SK-N-SH (cell line): ENCODE measurements around the gene CDH23. TPM values are rescaled to one million over a fixed set of nuclear protein-coding genes. Genes with fewer than 3 reads are reported as not detected.

Experiments
- CTCF ChIA-PET: fragments of 300-600, 350-600 bp; formaldehyde crosslinking; extraction: SDS; loops from one replicate; lab custom pipeline; 2021; lab: Yijun Ruan, JAX
- POLR2A ChIA-PET: fragments of 350-600 bp; sonication (Branson Sonifier 250); formaldehyde crosslinking; extraction: SDS; loops from one replicate; lab custom pipeline; 2020; ENCODE audit warnings: antibody characterized with exemption, inconsistent platforms; lab: Yijun Ruan, JAX
- DNase-seq: peaks from one replicate; pipeline ENCODE4 v3.0.0; 2012
- H2AFZ ChIP-seq: fragments of 200-600 bp; sonication (generic); 2 replicates; pipeline ENCODE4 v1.8.1; 2016; ENCODE audit warnings: antibody characterized with exemption, mild to moderate bottlenecking, low read depth
- H3F3A ChIP-seq: fragments of 200-600 bp; sonication (generic); replicated peaks from 2 replicates; pipeline ENCODE3; 2016; ENCODE audit warnings: antibody characterized with exemption, mild to moderate bottlenecking; ENCODE audit not compliant: insufficient read depth
- H3K27ac ChIP-seq, 2 experiments: fragments of 200-500 bp in 1 of 2; fragments of 200-600 bp in 1 of 2; sonication (Bioruptor generic) in 1 of 2; sonication (generic), shearing (Covaris generic) in 1 of 2; 2 replicates each; pipeline versions ENCODE4 v1.5.1 to v1.6.1; 2014 to 2016; ENCODE audit warnings: low read depth in 2 of 2, inconsistent platforms in 1 of 2, low read length in 1 of 2, mild to moderate bottlenecking in 1 of 2, mixed read lengths in 1 of 2
- H3K27me3 ChIP-seq: fragments of 200-600 bp; sonication (generic), shearing (Covaris generic); 2 replicates; pipeline ENCODE4 v1.6.1; 2016; ENCODE audit warnings: mixed run types; ENCODE audit not compliant: insufficient read depth
- H3K36me3 ChIP-seq, 2 experiments: fragments of 200-500 bp in 1 of 2; fragments of 200-600 bp in 1 of 2; sonication (Bioruptor generic) in 1 of 2; sonication (generic) in 1 of 2; replicated peaks in 1 of 2; 2 replicates each; pipeline versions ENCODE3 to v1.5.1; 2014 to 2016; ENCODE audit warnings: low read length in 1 of 2, mild to moderate bottlenecking in 1 of 2; ENCODE audit not compliant: insufficient read depth in 2 of 2, control insufficient read depth in 1 of 2
- H3K4me1 ChIP-seq, 2 experiments: fragments of 200-500 bp in 1 of 2; fragments of 200-600 bp in 1 of 2; sonication (Bioruptor generic) in 1 of 2; sonication (generic), shearing (Covaris generic) in 1 of 2; 2 replicates each; pipeline versions ENCODE4 v1.5.1 to v1.6.1; 2014 to 2016; ENCODE audit warnings: low read depth in 1 of 2, low read length in 1 of 2, mixed run types in 1 of 2; ENCODE audit not compliant: insufficient read depth in 2 of 2, control insufficient read depth in 1 of 2
- H3K4me2 ChIP-seq: fragments of 200-600 bp; sonication (generic), shearing (Covaris generic); 2 replicates; pipeline ENCODE4 v1.6.1; 2017; ENCODE audit warnings: mixed run types
- H3K4me3 ChIP-seq, 2 experiments: fragments of 200-500 bp in 1 of 2; fragments of 200-600 bp in 1 of 2; sonication (Bioruptor generic) in 1 of 2; sonication (generic), shearing (Covaris generic) in 1 of 2; 2 replicates each; pipeline versions ENCODE4 v1.5.1 to v1.8.1; 2014 to 2016; ENCODE audit warnings: low read depth in 2 of 2, inconsistent platforms in 1 of 2, low read length in 1 of 2, mild to moderate bottlenecking in 1 of 2, mixed read lengths in 1 of 2, moderate library complexity in 1 of 2
- H3K79me2 ChIP-seq: fragments of 200-600 bp; sonication (generic); 2 replicates; pipeline ENCODE4 v1.8.1; 2017; ENCODE audit warnings: mild to moderate bottlenecking; ENCODE audit not compliant: insufficient read depth
- H3K9ac ChIP-seq: fragments of 200-600 bp; sonication (generic); 2 replicates; pipeline ENCODE4 v1.6.1; 2017; ENCODE audit warnings: mixed run types
- H3K9me2 ChIP-seq: fragments of 200-600 bp; sonication (generic); 2 replicates; pipeline ENCODE4 v1.6.1; 2017; ENCODE audit warnings: mixed run types
- H3K9me3 ChIP-seq: fragments of 200-600 bp; sonication (generic); 2 replicates; pipeline ENCODE4 v1.6.1; 2017; ENCODE audit warnings: mixed run types, mild to moderate bottlenecking, moderate library complexity
- H4K20me1 ChIP-seq: fragments of 200-600 bp; sonication (generic); 2 replicates; pipeline ENCODE4 v1.6.1; 2017; ENCODE audit warnings: mild to moderate bottlenecking, mixed run types; ENCODE audit not compliant: insufficient read depth
- CHD2 ChIP-seq: fragments of 150-350 bp; IDR thresholded peaks from 2 replicates; pipeline ENCODE4 v1.6.1; 2018; ENCODE audit warnings: low read length; ENCODE audit not compliant: partially characterized antibody
- ELF1 ChIP-seq: IDR thresholded peaks from 2 replicates; pipeline ENCODE4 v1.4.0; 2012
- FOXJ3 ChIP-seq: sonication (generic); formaldehyde crosslinking; IDR thresholded peaks from 2 replicates; pipeline ENCODE4 v1.5.1; 2020; ENCODE audit warnings: mild to moderate bottlenecking, missing genetic modification reagents
- GABPA ChIP-seq: IDR thresholded peaks from 2 replicates; pipeline ENCODE4 v1.4.0; 2012; ENCODE audit warnings: low read depth, mild to moderate bottlenecking
- MEF2A ChIP-seq: IDR thresholded peaks from 2 replicates; pipeline ENCODE4 v1.4.0; 2012; ENCODE audit warnings: low read depth, borderline replicate concordance
- MXI1 ChIP-seq: IDR thresholded peaks from 2 replicates; pipeline ENCODE4 v1.6.1; 2012; ENCODE audit warnings: mild to moderate bottlenecking, low read depth, low read length, improper control_type of control experiment
- NRF1 ChIP-seq: IDR thresholded peaks from 2 replicates; pipeline ENCODE4 v1.6.1; 2012; ENCODE audit warnings: low read depth, mild to moderate bottlenecking, low read length
- RAD21 ChIP-seq: IDR thresholded peaks from 2 replicates; pipeline ENCODE4 v1.6.1; 2012; ENCODE audit warnings: mild to moderate bottlenecking, low read length
- RCOR1 ChIP-seq: fragments of 150-350 bp; IDR thresholded peaks from 2 replicates; pipeline ENCODE4 v1.6.1; 2017; ENCODE audit warnings: antibody characterized with exemption, low read length
- RFX5 ChIP-seq: IDR thresholded peaks from 2 replicates; pipeline ENCODE4 v1.6.1; 2012; ENCODE audit warnings: mild to moderate bottlenecking, improper control_type of control experiment, low read length
- RXRA ChIP-seq: IDR thresholded peaks from 2 replicates; pipeline ENCODE4 v1.4.0; 2012; ENCODE audit warnings: low read depth, mild to moderate bottlenecking, borderline replicate concordance
- SIN3A ChIP-seq: IDR thresholded peaks from 2 replicates; pipeline ENCODE4 v1.6.1; 2012; ENCODE audit warnings: low read depth, mild to moderate bottlenecking, low read length, moderate library complexity, borderline replicate concordance
- TCF12 ChIP-seq: IDR thresholded peaks from 2 replicates; pipeline ENCODE4 v1.4.0; 2012
- ZBTB33 ChIP-seq: IDR thresholded peaks from 2 replicates; pipeline ENCODE4 v1.4.0; 2012; ENCODE audit warnings: low read depth, borderline replicate concordance
- WGBS: methylation state at CpG from one replicate; pipeline ENCODE4 v1.1.6; 2017; ENCODE audit warnings: low lambda C conversion rate; 5-methylcytosine and 5-hydroxymethylcytosine counted together
- polyA plus RNA-seq, 3 experiments: library from polyadenylated mRNA; depleted of rRNA; stranded (reverse); fragments of >200 nt; gene quantifications; 2 replicates each; pipeline ENCODE4 v1.2.3, GENCODE V29; 2012
- TF ChIP-seq, protein P1 (sequence below): fragments of 150-350 bp; IDR thresholded peaks from 2 replicates; pipeline ENCODE4 v1.6.1; 2017; ENCODE audit warnings: antibody characterized with exemption, low read length, low read depth, borderline replicate concordance

CDH23 gene
- polyA plus RNA-seq, 1 of the 3 experiments (the other 2 are of a cell fraction): 0.03 TPM

GRCh38 chr10:71610651-71611050 lies 213.9 kb downstream of the CDH23 start:
- no peaks in the 10 kb centered on the region for H3K36me3 ChIP-seq
- no peak for TF ChIP-seq ZBTB33
- TF ChIP-seq RFX5: no peak
- no peak for TF ChIP-seq GABPA
- TF ChIP-seq, all 33 proteins: peak for 0
- Histone ChIP-seq H2AFZ (no peak overlapping the region), H3K27me3 (0 out of 2 replicates have a peak, but pooled peaks cover 4% of the 10 kb centered on the region), H3F3A (peaks cover 2% of the 10 kb centered on the region), H3K9me2 (no peaks in the 10 kb centered on the region), H3K4me1 (peaks cover 0 to 14% of the 10 kb centered on the region in 2 experiments; a peak in 1 of 4 replicates), H3K79me2 (no peaks in the 10 kb centered on the region), H3K4me2 (no peak overlapping the region), H4K20me1 (no peaks in the 10 kb centered on the region), H3K9ac (no peak overlapping the region), H3K9me3 (no peaks in the 10 kb centered on the region), H3K4me3 (no peak overlapping the region), H3K27ac (no peak overlapping the region)
- WGBS: 52% methylated on average over 3 of the region's 3 CpGs
- ChIA-PET POLR2A (no interaction called here), CTCF (interaction anchor here (0.7 to 8.8 kb wide), 18 partner anchors 8 to 297 kb away, joined by 3 to 74 read pairs (median 18); partner anchors contain the start of gene CDH23)
- no peak for DNase-seq

DNA sequence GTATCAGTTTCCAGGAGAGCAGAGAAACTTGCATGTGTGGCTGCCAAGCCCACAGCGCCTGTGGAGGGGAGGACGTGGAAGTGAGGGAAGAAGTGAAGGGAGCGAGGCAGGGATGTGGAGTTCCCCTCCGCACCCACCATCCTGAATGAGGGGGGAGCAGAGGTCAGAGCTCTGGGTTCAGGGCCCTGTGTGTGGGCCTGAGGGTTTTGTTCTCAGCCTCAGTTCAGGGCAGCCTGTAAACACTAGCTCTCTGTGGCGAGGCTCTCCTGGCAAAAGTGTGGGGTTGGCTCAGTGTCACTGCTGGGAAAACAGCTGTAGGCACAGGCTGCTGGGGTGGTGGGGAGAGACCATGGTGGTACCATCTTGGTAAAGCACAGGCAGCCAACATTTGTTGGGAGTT lies 214.4 kb downstream of the CDH23 start:
- Histone ChIP-seq H2AFZ (no peak overlapping the region), H3K9ac (no peak overlapping the region), H3K36me3 (no peaks in the 10 kb centered on the region), H3K9me3 (no peaks in the 10 kb centered on the region), H3K79me2 (no peaks in the 10 kb centered on the region), H3K4me3 (no peak overlapping the region), H3K4me2 (no peak overlapping the region), H3K9me2 (no peaks in the 10 kb centered on the region), H3K27me3 (0 out of 2 replicates have a peak, but pooled peaks cover 4% of the 10 kb centered on the region), H3K27ac (no peak overlapping the region), H4K20me1 (no peaks in the 10 kb centered on the region), H3K4me1 (peaks cover 0 to 14% of the 10 kb centered on the region in 2 experiments; a peak in 1 of 4 replicates), H3F3A (no peaks in the 10 kb centered on the region)
- DNase-seq: no peak
- POLR2A ChIA-PET: no interaction called here
- 72% methylated on average over 4 of the region's 5 CpGs for WGBS
- TF ChIP-seq NRF1 (no peak), RAD21 (no peak), MEF2A (no peak), MXI1 (no peak), RXRA (no peak), CHD2 (no peak), SIN3A (no peak), ELF1 (no peak), RCOR1 (no peak), GABPA (no peak), TCF12 (no peak), FOXJ3 (CRISPR knock-in tag) (no peak)
- TF ChIP-seq, protein P1, sequence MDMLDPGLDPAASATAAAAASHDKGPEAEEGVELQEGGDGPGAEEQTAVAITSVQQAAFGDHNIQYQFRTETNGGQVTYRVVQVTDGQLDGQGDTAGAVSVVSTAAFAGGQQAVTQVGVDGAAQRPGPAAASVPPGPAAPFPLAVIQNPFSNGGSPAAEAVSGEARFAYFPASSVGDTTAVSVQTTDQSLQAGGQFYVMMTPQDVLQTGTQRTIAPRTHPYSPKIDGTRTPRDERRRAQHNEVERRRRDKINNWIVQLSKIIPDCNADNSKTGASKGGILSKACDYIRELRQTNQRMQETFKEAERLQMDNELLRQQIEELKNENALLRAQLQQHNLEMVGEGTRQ: no peak
- CTCF ChIA-PET: interaction anchor here (0.7 to 8.8 kb wide), 14 partner anchors 9 to 297 kb away, joined by 3 to 74 read pairs (median 18); partner anchors contain the start of gene CDH23
